GM15510 (cell line): ENCODE results near the gene RABGAP1L.

Source experiments
- POLR2A ChIP-seq: IDR thresholded peaks from 3 replicates; pipeline ENCODE4 v1.6.1; 2011; ENCODE audit warnings: borderline replicate concordance; ENCODE audit not compliant: insufficient read length; ENCODE audit errors: extremely low read depth

Gene RABGAP1L

DNA sequence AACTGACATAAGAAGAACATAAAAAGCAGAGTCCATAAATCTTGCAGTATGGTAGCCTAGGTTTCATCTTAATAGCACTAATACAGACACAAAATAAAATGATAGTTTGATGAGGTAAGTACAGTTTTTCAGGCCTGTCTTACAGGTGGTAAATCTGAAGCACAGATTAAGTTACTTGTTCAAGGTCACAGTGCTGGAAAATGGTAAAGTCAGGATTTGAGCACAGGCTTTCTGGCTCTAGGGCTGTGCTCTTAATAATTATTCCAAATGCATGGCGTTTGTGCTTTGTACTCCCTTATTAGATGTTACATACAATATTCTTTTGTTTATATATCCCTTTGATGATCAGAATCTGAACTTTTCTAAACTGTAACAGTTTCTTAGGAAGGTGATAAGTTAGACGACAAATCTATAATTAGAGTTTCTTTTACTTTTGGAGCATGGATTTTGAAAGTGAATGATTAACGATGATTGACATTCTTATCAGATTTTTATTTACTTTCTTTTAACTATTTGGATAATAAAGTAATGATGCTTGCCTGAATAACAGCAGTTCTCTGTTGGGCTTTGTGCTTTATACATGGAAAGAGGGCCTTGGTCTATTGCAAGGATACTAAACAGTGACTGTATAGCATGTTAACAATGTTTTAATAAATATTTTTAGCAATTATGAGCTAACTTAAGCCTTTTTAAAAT is 738.9 kb downstream of the RABGAP1L start:
- TF ChIP-seq POLR2A: no peak

GRCh38 chr1:174900317-174900716 is 741.0 kb downstream of the RABGAP1L start:
- TF ChIP-seq POLR2A: no peak

GRCh38 chr1:174902531-174903099 is 743.3 kb downstream of the RABGAP1L start:
- no peak for TF ChIP-seq POLR2A

DNA sequence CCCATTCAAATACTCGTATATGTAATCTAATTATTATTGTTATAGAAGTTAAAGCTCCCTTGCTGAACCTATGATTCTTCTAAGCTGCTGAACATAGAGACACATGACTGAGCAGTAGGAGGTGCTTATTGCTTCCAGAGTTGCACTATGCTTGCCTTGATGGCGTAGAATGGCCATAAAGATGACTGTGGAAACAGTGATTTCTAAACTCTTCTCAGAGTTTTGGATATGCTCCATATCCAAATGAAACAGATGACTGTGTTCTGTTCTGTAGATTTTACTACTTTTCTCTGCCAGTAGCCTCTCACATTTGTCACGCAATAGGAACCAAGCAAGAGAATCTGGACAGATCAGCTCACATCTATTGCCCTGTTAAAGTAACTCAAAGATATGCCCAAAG is 752.3 kb downstream of the RABGAP1L start:
- no peak for TF ChIP-seq POLR2A

DNA sequence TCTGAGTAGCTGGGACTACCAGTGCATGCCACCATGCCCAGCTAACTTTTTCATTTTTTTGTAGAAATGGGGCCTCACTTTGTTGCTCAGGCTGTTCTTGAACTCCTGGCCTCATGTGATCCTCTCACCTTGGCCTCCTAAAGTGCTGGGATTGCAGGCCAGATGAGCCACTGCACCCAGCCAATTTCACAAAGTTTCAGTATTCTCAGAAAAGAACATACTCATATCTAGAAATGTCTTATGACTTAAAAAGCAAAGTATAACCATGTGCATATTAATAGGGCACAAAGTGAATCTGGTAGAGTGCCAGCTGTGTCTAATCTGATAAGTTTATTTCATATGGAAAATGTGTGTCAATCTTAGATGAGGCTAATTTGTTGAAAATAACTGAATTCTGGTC is 752.9 kb downstream of the RABGAP1L start:
- TF ChIP-seq POLR2A: no peak

DNA sequence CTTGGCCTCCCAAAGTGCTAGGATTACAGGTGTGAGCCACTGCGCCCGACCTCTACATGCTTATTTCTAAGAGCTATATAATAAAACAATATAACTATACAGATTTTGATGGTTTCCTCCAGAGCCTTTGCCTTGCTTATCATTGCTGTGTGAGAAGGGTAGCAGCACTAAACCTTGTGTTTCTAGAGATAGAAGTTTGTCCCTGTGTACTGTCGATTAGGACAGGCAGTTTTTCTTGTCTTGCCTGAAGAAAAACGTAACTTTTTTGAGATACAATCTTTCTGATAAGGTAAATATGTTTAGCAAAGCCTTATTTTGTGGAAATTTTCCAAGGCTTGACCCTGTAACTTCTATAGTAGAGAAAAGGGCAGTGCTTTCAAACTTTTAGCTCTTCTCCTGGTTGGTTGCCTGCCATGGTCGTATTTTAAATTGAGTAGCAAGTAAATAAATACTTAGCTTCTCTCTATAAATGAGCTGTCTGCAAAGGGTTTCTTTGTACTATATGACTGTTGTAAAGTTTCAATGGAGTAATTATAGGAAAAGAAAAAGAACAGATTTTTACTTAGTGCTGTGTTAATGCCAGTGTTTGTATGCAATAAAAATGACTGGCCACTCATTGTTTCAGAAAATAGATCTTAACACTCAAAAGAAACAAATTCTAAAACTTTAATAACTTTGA is 754.0 kb downstream of the RABGAP1L start:
- no peak for TF ChIP-seq POLR2A

DNA sequence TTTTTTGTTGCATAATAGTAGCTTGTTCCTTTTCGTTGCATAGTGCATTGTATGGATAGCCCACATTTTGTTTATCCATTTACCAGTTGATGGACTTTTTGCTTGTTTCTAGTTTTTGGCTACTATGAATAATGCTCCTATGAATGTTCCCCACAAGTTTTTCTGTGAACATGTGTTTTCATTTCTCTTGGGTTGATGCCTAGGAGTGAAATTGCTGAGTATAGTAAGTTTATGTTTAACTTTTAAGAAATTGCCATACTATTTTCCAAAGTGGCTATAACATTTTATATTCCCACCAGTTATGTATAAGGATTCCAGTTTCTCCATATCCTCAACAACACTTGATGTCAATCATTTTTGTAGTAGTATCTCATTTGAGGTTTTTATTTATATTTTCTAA is 755.7 kb downstream of the RABGAP1L start:
- no peak for TF ChIP-seq POLR2A

GRCh38 chr1:174916846-174917245 is 757.5 kb downstream of the RABGAP1L start:
- no peak for TF ChIP-seq POLR2A

DNA sequence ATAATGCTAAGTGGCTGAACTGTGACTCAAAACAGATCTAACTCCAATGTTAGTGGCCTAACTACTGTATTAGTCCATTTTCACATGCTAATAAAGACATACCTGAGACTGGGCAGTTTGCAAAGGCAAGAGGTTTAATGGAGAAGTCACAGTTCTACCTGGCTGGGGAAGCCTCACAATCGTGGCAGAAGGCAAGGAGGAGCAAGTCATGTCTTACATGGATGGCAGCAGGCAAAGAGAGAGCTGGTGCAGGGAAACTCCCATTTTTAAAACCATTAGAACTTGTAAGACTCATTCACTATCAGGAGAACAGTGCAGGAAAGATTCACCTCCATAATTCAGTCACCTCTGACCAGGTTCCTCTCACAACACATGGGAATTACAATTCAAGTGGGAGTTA is 760.8 kb downstream of the RABGAP1L start:
- TF ChIP-seq POLR2A: no peak

DNA sequence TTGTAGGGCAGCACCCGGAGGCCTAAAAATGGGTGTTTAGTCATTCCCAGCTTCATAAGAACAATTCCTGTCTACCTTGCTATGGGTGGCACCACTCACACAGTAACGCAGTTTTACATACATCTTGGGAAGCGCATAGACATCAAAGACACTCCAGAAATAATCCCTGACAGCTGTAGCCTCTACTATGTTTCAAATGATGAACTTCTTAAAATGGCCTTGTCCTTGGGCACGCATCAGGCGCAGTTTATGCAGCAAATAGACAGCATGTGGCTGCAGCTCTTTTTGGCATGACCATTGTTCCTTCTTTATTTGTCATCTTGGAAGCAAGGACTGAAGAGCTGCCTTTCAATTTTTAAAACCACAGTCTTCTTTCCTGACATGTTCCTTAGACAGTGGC is 762.8 kb downstream of the RABGAP1L start:
- TF ChIP-seq POLR2A: no peak

DNA sequence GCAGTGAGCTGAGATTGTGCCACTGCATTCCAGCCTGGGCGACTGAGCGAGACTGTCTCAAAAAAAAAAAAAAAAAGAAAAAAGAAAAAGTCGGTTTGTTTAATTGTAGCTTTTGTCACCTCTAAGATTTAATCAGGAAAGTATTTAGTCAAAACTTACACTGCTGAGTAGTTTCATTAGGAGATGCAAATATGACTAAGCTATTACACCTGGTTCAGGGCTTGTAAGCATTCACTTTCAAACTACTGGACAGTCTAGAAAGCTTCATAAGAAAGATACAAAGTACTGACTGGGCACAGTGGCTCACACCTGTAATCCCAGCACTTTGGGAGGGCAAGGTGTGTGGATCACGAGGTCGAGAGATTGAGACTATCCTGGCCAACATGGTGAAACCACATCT is 764.5 kb downstream of the RABGAP1L start:
- TF ChIP-seq POLR2A: no peak

- no peak for TF ChIP-seq POLR2A
Observed at GRCh38 chr1:174928541-174928940, 769.2 kb downstream of the RABGAP1L start.

GRCh38 chr1:174931214-174931613 is 771.9 kb downstream of the RABGAP1L start:
- TF ChIP-seq POLR2A: no peak

GRCh38 chr1:174932587-174932986 is 773.3 kb downstream of the RABGAP1L start:
- no peak for TF ChIP-seq POLR2A

DNA sequence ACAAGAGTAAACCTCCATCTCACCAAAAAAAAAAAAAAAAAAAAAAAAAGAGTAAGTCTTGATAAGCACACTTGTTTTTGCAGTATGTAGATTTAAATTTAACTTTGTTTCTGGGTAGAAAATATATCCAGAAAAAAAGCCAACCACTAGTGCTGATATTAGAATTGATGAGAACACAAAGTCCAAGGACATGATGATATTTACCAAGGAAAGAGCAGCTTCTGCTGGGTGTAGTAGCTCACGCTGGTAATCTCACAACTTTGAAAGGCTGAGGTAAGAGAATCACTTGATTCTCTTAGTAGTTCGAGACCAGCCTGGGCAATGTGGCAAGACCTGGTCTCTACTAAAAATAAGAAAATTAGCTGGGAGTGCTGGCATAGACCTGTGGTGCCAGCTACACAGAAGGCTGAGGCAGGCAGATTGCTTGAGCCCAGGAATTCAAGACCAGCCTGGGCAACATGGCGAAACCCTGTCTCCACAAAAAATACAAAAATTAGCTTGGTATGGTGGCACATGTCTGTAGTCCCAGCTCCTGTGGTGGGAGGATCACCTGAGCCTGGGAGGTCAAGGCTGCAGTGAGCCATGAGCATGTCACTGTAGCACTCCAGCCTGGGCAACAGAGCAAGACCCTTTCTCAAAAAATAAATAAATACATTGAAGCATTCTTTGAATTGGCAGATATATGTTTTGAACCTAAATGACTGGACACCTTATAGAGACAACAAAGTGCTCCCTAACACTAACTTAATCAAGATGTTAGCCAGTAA is 776.8 kb downstream of the RABGAP1L start:
- TF ChIP-seq POLR2A: no peak

GRCh38 chr1:174938281-174939007 is 779.1 kb downstream of the RABGAP1L start:
- TF ChIP-seq POLR2A: no peak
